Activated naive CD4-positive, alpha-beta T cell (primary cell): ENCODE measurements around the gene STAP2.

Experiments used
- DNase-seq, 4 experiments: peaks; one replicate each; lab custom pipeline; 2025; lab: John Stamatoyannopoulos, UW

The STAP2 gene

DNA sequence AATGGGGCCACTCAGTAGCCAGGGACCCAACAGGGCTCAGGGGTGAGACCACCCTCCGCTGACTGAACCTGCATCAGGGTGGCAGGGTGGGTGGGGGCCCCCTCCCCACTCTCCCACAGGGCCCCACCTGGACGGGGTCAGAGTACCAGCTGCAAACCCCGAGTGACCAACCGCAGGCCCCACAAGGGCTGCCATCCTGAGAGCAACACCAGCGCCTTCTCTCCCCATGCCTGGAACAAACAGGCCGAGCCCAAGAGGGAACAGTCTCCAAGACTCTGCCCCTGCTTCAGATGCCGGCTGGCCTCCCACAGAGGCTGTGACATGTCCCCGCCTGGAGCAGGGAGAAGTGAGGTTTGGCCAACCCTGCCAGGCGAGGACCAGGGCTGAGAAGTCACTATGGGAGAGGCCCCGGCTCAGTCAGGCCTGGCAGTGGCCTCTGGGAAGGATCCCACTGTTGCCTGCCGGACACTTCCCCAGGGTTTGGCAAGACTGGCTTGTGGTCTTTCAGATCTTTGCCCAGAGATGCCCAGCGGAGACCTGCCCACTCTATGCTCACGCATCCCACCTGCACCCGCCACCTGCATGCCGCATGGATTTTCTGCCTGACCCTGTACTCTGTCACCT, 31.9 kb upstream of the STAP2 start:
- DNase-seq, result no peak

GRCh38 chr19:4369888-4370260, 31.2 kb upstream of the STAP2 start:
- DNase-seq, result peak; percentile 24 to 61 (median 38)

DNA sequence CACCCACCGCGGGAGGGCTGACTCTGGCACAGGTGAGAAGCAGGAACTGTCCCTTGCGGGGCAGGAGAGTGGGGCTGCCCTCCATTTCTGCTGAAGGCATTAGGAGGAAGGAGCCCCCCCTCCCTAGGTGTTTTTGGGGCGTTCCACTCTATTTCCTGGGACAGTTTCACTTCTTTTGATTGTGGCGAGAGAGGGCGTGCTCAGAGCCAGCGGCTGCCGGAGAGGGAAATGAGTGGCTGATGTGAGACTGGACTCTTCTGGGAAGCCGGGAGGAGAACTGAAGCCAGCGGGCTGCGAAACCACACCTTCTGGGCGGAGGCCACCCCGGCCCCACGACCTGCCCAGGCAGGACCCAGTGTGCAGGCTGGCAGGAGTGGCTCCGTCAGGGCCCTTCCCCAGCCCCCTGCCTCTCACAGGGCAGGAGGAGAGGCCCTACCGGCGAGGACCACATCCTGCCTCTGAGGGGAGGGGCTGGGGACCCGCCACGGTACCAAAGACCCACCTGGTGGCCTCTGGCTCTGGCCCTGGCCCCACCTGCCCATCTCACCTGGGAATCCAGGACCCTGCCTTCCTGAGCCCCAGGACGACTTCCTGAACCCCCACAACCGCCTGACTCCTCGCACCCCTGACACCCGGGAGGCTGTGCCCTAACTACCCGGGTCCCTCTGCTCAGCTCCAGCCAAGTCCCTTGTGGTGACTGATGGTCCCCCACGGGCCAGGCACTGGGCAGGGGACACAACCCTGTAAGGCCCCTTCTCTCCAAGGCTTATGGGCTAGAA, 30.7 kb upstream of the STAP2 start:
- peak in 2 of 4 experiments; percentile 47 to 48 for DNase-seq

DNA sequence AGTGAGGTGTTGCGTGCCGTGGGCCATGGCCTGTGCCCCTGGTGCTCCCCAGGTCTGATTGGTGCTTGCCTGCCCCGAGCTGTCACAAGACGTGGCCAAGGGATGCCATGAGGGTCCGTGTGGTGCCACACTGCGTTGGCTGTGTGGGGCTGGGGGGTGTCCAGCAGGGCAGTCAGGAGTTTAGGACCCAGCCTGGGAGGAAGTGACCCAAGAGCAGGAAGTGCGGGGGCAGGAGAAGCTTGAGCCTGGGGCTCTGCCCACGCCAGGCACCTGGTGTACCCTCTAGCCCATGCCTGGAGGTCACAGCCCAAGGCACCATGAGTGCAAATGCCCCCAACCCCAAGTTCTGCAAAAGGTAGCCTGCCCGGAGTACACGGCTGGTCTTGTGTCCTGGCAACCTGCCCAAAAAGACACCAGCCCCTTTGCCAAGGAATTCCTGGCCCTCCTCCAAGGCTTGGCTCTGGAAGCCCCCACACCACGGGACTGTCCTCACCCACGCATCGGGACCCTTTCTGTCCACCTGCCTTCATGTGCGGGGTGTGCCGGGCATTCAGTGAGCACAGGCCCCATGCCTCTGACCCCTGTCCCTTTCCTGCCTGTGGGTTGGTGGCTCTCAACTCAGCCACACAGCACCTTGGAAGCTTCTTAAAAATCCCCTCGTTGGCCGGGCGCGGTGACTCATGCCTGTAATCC, 29.6 kb upstream of the STAP2 start:
- no peak for DNase-seq

GRCh38 chr19:4367781-4368127, 29.1 kb upstream of the STAP2 start:
- no peak for DNase-seq

DNA sequence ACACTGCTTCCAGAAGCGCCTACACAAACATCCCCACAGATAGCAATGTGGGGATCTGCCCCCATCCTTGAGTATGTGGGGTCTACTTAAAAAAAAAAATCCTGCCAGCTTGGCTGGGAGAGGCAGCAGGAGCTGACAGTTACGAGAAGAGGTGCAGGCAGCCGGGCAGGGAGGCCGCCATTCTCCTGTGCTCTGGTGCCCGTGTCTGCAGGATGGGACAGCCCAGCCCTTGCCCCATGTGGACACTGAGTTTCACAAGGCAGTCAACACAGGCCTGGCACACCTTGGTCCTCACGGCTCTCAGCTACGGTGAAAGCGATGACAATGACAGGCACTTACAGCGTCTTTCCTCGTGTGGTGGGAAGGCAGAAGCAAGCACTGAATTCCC, 28.7 kb upstream of the STAP2 start:
- no peak for DNase-seq

- no peak for DNase-seq
These were observed 28.2 kb upstream of the STAP2 start for GRCh38 chr19:4366666-4367335.

GRCh38 chr19:4365791-4366665, 27.4 kb upstream of the STAP2 start:
- no peak for DNase-seq

DNA sequence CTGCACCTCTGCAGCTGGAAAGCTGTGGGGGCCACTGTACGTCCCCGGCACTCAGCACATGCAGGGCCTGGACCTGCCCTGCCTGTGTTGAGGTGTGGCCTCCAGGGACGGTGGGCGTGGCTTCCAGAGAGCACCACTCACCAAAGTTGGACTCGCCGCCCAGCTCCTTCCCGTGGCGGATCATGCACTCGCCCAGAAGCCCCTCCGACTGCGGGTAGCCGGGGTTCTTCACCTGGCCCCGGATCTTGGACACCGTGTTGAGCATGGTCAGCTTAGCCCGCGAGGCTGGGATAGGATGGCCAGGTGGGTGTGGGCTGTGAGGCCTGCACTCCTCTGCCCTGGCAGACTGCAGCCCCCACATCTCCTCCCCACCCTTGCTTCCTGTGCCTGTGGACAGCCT, 26.7 kb upstream of the STAP2 start:
- DNase-seq, result no peak

GRCh38 chr19:4363571-4364304, 25.1 kb upstream of the STAP2 start:
- no peak for DNase-seq

- DNase-seq, result no peak
These were observed 24.4 kb upstream of the STAP2 start for GRCh38 chr19:4362831-4363545.

- no peak for DNase-seq
These were observed 23.6 kb upstream of the STAP2 start for GRCh38 chr19:4362101-4362828.

- DNase-seq, result no peak
These were observed 22.8 kb upstream of the STAP2 start for GRCh38 chr19:4361152-4362046.

- no peak for DNase-seq
These were observed 22.1 kb upstream of the STAP2 start for GRCh38 chr19:4360641-4361151.

GRCh38 chr19:4360081-4360569, 21.5 kb upstream of the STAP2 start:
- no peak for DNase-seq

DNA sequence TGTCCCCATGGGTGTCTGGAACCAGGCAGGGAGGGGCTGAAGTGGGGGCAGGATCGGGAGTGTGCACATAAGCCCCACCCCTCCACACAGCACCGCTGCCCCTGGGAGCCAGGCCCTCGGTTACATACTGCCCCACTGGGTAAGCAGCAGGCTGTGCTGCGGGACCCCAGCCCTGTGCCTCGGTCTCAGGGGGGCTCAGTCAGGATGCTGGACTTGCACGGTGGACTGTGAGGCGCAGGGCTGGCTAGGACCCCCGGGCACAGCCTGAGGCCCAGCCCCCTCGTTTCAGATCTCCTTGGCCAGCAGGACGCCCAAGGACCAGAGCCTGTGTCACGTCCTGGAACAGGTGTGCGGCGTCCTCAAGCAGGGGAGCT, 21.0 kb upstream of the STAP2 start:
- no peak for DNase-seq

GRCh38 chr19:4358709-4359626, 20.3 kb upstream of the STAP2 start:
- DNase-seq, result no peak
